Liver (tissue), 9 donors: ENCODE data around the gene TFAP2A. TPM values are rescaled to one million over a fixed set of nuclear protein-coding genes. Genes with fewer than 3 reads are reported as not detected.
A peak's percentile ranks its signal among the peaks of the same experiment; 100 is the strongest.

Experiments used
- DNase-seq: peaks from one replicate; pipeline ENCODE4 v3.0.0-alpha.2; 2017; ENCODE audit warnings: low spot score
- H3K27ac ChIP-seq, 2 donors: one replicate each; pipeline ENCODE4 v1.7.0; 2013; ENCODE audit warnings: inconsistent platforms in 2 of 2, low read length in 2 of 2, control low read depth in 1 of 2, low read depth in 1 of 2, mild to moderate bottlenecking in 1 of 2
- H3K27me3 ChIP-seq, 4 donors: one replicate each; pipeline versions ENCODE4 v1.6.1 to v1.7.0; 2013; ENCODE audit warnings: low read length in 3 of 4, inconsistent platforms in 1 of 4, mild to moderate bottlenecking in 1 of 4, moderate library complexity in 1 of 4; ENCODE audit not compliant: control insufficient read depth in 4 of 4, insufficient read depth in 4 of 4
- H3K36me3 ChIP-seq, 4 donors: one replicate each; pipeline versions ENCODE4 v1.6.1 to v1.7.0; 2013; ENCODE audit warnings: low read length in 3 of 4, mild to moderate bottlenecking in 3 of 4, low read depth in 1 of 4, moderate library complexity in 1 of 4; ENCODE audit not compliant: control insufficient read depth in 4 of 4, insufficient read depth in 3 of 4
- H3K4me1 ChIP-seq, 4 donors: one replicate each; pipeline versions ENCODE4 v1.6.1 to v1.7.0; 2013; ENCODE audit warnings: low read length in 3 of 4, mild to moderate bottlenecking in 3 of 4, moderate library complexity in 1 of 4; ENCODE audit not compliant: control insufficient read depth in 4 of 4, insufficient read depth in 4 of 4
- H3K4me3 ChIP-seq, 3 donors: one replicate each; pipeline versions ENCODE4 v1.6.1 to v1.7.0; 2013; ENCODE audit warnings: low read length in 3 of 3, control low read depth in 1 of 3, low read depth in 1 of 3, mild to moderate bottlenecking in 1 of 3
- H3K9ac ChIP-seq, 2 donors: one replicate each; pipeline ENCODE4 v1.7.0; 2013; ENCODE audit warnings: low read length in 2 of 2, mild to moderate bottlenecking in 2 of 2, moderate library complexity in 2 of 2, control low read depth in 1 of 2, low read depth in 1 of 2
- H3K9me3 ChIP-seq, 4 donors: one replicate each; pipeline versions ENCODE4 v1.6.1 to v1.7.0; 2013; ENCODE audit warnings: low read length in 3 of 4; ENCODE audit not compliant: control insufficient read depth in 4 of 4
- ATF3 ChIP-seq: IDR thresholded peaks from 2 replicates; pipeline ENCODE4 v1.6.1; 2016; ENCODE audit warnings: antibody characterized with exemption
- CTCF ChIP-seq: fragments of 150-350 bp; IDR thresholded peaks from 2 replicates; pipeline ENCODE4 v1.5.1; 2017; ENCODE audit warnings: improper control_type of control experiment, low read depth, low read length; ENCODE audit not compliant: missing input control
- EGR1 ChIP-seq, 2 donors: IDR thresholded peaks; 2 replicates each; pipeline ENCODE4 v1.6.1; 2016 to 2018; ENCODE audit warnings: antibody characterized with exemption in 2 of 2, low read depth in 2 of 2
- FOXA1 ChIP-seq: IDR thresholded peaks from 2 replicates; pipeline ENCODE4 v1.6.1; 2016; ENCODE audit warnings: antibody characterized with exemption
- FOXA2 ChIP-seq: IDR thresholded peaks from 2 replicates; pipeline ENCODE4 v1.6.1; 2016; ENCODE audit warnings: antibody characterized with exemption
- GABPA ChIP-seq, 2 donors: IDR thresholded peaks in 1 of 2; conservative IDR thresholded peaks in 1 of 2; 2 replicates each; pipeline ENCODE4 v1.6.1; 2016; ENCODE audit warnings: antibody characterized with exemption in 2 of 2, mild to moderate bottlenecking in 1 of 2, moderate library complexity in 1 of 2
- HNF4A ChIP-seq, 2 donors: conservative IDR thresholded peaks; 2 replicates each; pipeline ENCODE4 v1.6.1; 2016; ENCODE audit warnings: antibody characterized with exemption in 2 of 2, mild to moderate bottlenecking in 2 of 2
- HNF4G ChIP-seq: IDR thresholded peaks from 2 replicates; pipeline ENCODE4 v1.6.1; 2016; ENCODE audit warnings: antibody characterized with exemption
- JUND ChIP-seq, 2 donors: IDR thresholded peaks; 2 replicates each; pipeline ENCODE4 v1.6.1; 2016; ENCODE audit warnings: antibody characterized with exemption in 2 of 2
- MAX ChIP-seq: IDR thresholded peaks from 2 replicates; pipeline ENCODE4 v1.6.1; 2016; ENCODE audit warnings: antibody characterized with exemption
- RAD21 ChIP-seq, 2 donors: IDR thresholded peaks; 2 replicates each; pipeline ENCODE4 v1.6.1; 2016; ENCODE audit warnings: antibody characterized with exemption in 2 of 2, mild to moderate bottlenecking in 2 of 2
- RXRA ChIP-seq, 2 donors: IDR thresholded peaks; 2 replicates each; pipeline ENCODE4 v1.6.1; 2017 to 2018; ENCODE audit warnings: antibody characterized with exemption in 2 of 2, mild to moderate bottlenecking in 1 of 2
- SP1 ChIP-seq: IDR thresholded peaks from 2 replicates; pipeline ENCODE4 v1.6.1; 2018; ENCODE audit warnings: antibody characterized with exemption, mild to moderate bottlenecking
- TAF1 ChIP-seq: conservative IDR thresholded peaks from 2 replicates; pipeline ENCODE4 v1.6.1; 2016; ENCODE audit warnings: antibody characterized with exemption, mild to moderate bottlenecking
- YY1 ChIP-seq: IDR thresholded peaks from 2 replicates; pipeline ENCODE4 v1.6.1; 2016; ENCODE audit warnings: antibody characterized with exemption, mild to moderate bottlenecking
- ZBTB33 ChIP-seq: IDR thresholded peaks from 2 replicates; pipeline ENCODE4 v1.6.1; 2016; ENCODE audit warnings: antibody characterized with exemption
- WGBS: extraction: QIAGEN DNeasy Blood & Tissue Kit; methylation state at CpG from one replicate; pipeline ENCODE4 v1.1.7; 2013; 5-methylcytosine and 5-hydroxymethylcytosine counted together
- polyA plus RNA-seq, 2 donors: library from polyadenylated mRNA; stranded (reverse) in 1 of 2; unstranded in 1 of 2; fragments of 200-250 nt in 1 of 2; fragments of >200 nt in 1 of 2; fragmentation: Nextera tagmentation in 1 of 2; extraction: Ambion mirVana in 1 of 2; gene quantifications; one replicate each; pipeline versions ENCODE4 v1.2.1 to v1.2.3, GENCODE V29; 2013 to 2015
- total RNA-seq, 2 donors: library from RNA; depleted of rRNA; stranded (reverse); fragments of >200 nt; gene quantifications; one replicate each; pipeline ENCODE4 v1.2.3, GENCODE V29; 2014
- donor health status: healthy.
- donor health status: healthy.
- donor health status: healthy.
- donor health status: healthy.
- donor health status: healthy.

Gene TFAP2A
- total and polyA plus RNA-seq, 4 donors, result 0.03 to 0.08 TPM; not detected in 2

GRCh38 chr6:10412461-10413261 is 2.2 kb downstream of the TFAP2A start:
- 1% methylated on average over 82 of the region's 82 CpGs for WGBS

GRCh38 chr6:10411971-10412460 is 2.9 kb downstream of the TFAP2A start:
- Histone ChIP-seq H3K4me3 (peak overlapping the region; percentile 35 to 63 (median 60)), H3K27me3 (peaks cover 11 to 34% (median 22%) of the 10 kb centered on the region in 4 donors), H3K36me3 (no peaks in the 10 kb centered on the region), H3K4me1 (peaks cover 20 to 51% (median 32%) of the 10 kb centered on the region in 4 donors), H3K27ac (no peak overlapping the region), H3K9ac (no peak overlapping the region), H3K9me3 (peaks cover 0 to 13% (median 2%) of the 10 kb centered on the region in 4 donors)
- WGBS, result under 1% methylated on average over 36 of the region's 36 CpGs
- no peak for DNase-seq
- TF ChIP-seq MAX (no peak), EGR1 (IDR thresholded peaks at IDR 0.05; ENCODE audit: low read depth in 2 of 2) (no peak), RXRA (IDR thresholded peaks at IDR 0.05) (no peak), TAF1 (no peak), CTCF (no peak), RAD21 (IDR thresholded peaks at IDR 0.05) (no peak), YY1 (no peak), GABPA (IDR thresholded peaks at IDR 0.05 in 1 of 2, conservative IDR thresholded peaks at IDR 0.05 in 1 of 2) (no peak), SP1 (no peak)

More at GRCh38 chr6:10412461-10413261, 2.2 kb downstream of the TFAP2A start:
- no peaks in the 10 kb centered on the region for H3K36me3 ChIP-seq
- TF ChIP-seq FOXA1, result no peak
- TF ChIP-seq CTCF, result no peak
- TF ChIP-seq ZBTB33, result no peak
- TF ChIP-seq ATF3, result no peak
- no peak for TF ChIP-seq FOXA2
- TF ChIP-seq SP1, result no peak
- TF ChIP-seq RXRA (IDR thresholded peaks at IDR 0.05), result no peak
- TF ChIP-seq RAD21 (IDR thresholded peaks at IDR 0.05), result no peak
- TF ChIP-seq MAX, result no peak
- no peak for TF ChIP-seq EGR1 (IDR thresholded peaks at IDR 0.05; ENCODE audit: low read depth in 2 of 2)
- no peak for TF ChIP-seq HNF4G
- no peak for TF ChIP-seq YY1
- TF ChIP-seq GABPA (IDR thresholded peaks at IDR 0.05 in 1 of 2, conservative IDR thresholded peaks at IDR 0.05 in 1 of 2), result no peak
- no peak for TF ChIP-seq JUND (IDR thresholded peaks at IDR 0.05)
- TF ChIP-seq HNF4A (conservative IDR thresholded peaks at IDR 0.05), result no peak
- TF ChIP-seq TAF1, result no peak
- DNase-seq, result peak; percentile 36
- H3K27me3 ChIP-seq, result peaks cover 12 to 34% (median 25%) of the 10 kb centered on the region in 4 donors
- H3K4me3 ChIP-seq, result peak overlapping the region; percentile 51 to 63 (median 60)
- H3K9ac ChIP-seq, result no peak overlapping the region
- peaks cover 0 to 15% (median 4%) of the 10 kb centered on the region in 4 donors for H3K9me3 ChIP-seq
- no peak overlapping the region for H3K27ac ChIP-seq
- peaks cover 21 to 52% (median 35%) of the 10 kb centered on the region in 4 donors for H3K4me1 ChIP-seq
